GM08714 (cell line): ENCODE results near the gene LRRC8A.
A peak's percentile ranks its signal among the peaks of the same experiment; 100 is the strongest.
"Not testable (repeated sequence)": the region's sequence is repeated elsewhere in the genome, so short reads cannot be mapped to it uniquely, and the experiment has no call there.

Experiments
- H3K4me3 ChIP-seq: fragments of 200-500 bp; sonication (Bioruptor generic); 2 replicates; pipeline ENCODE4 v1.5.1; 2014; ENCODE audit warnings: mild to moderate bottlenecking, low read length, inconsistent platforms
- ZNF274 ChIP-seq: IDR thresholded peaks from 2 replicates; pipeline ENCODE4 v1.6.1; 2012; ENCODE audit warnings: mild to moderate bottlenecking, low read depth, low read length

LRRC8A gene

DNA sequence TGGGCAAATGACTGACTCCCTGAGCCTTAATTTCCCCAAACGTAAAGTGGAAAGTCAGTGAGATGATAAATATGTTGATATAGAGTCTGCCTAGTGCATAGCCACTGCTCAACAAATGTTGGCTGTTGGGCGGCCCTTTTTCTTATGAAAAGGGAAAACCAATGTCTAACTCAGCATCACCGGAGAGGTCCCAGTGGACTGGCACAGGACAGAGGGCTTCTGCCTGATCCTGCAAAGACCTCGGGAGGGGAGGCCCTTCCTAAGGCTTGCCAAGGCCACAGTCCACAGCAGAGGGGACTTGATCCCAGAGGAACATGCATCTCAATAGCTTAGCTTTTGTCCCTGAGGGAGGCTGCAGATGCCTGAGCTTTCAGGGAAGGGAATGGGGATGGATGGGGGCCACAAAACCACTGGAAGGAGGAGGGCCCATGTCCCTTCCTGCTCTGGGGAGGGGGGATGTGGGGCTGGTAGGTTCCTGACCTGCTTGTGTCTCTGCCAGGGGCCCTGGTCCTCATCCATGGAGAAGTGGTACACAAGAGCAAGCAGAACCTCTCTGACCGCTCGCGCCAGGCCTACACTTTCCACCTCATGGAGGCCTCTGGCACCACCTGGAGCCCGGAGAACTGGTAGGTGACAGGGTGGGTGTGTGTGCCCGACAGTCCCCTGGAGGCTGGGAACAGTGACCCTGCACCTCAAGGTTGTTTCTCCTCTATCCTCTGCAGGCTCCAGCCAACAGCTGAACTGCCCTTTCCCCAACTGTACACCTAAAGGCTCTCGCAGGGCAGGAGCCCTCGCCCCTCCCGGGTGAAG is 59.2 kb downstream of the LRRC8A start:
- no peak overlapping the region for H3K4me3 ChIP-seq
- no peak for TF ChIP-seq ZNF274

DNA sequence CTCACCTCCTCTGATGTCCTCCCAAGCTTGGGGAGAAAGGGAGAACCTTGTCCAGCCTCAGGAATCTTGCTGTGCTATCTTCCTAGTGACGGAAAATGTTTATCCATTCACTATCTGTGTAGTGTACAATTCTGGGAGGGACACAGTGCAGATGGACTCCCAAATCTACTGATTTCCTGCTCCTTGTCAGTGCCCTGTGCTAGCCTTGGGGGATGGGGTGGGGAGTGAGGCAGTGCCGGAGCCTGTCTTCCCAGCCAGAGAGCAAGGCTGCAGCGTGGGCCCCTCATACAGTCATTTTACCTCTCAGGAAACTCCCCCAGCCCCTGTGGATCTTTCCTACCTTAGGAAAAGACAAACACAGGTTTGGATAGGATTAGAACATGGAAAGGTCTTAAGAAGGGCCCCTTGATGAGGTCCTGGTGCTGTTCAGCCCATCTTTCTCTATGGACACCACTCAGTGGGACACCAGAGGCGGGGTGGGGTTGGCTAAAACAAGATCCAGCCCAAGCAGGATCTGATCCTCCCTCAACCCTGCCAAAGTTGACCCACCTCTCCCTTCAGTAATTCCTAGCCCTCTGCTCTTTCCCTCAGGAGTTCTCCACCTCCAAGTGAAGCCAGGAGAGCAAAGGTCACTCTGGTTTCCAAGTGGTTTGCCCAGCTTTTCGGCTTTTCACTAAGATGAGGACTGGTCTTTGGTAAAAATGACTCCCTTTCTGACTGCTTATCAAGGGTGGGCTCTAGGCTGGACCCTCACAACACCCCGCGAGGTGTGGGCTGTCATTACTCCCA is 62.1 kb downstream of the LRRC8A start:
- H3K4me3 ChIP-seq: no peak overlapping the region
- TF ChIP-seq ZNF274: no peak

- H3K4me3 ChIP-seq: not testable (repeated sequence)
These were observed 63.0 kb downstream of the LRRC8A start for GRCh38 chr9:128944966-128945365.

- no peak for TF ChIP-seq ZNF274
- no peak overlapping the region for H3K4me3 ChIP-seq
These were observed 64.0 kb downstream of the LRRC8A start for GRCh38 chr9:128945798-128946501.

DNA sequence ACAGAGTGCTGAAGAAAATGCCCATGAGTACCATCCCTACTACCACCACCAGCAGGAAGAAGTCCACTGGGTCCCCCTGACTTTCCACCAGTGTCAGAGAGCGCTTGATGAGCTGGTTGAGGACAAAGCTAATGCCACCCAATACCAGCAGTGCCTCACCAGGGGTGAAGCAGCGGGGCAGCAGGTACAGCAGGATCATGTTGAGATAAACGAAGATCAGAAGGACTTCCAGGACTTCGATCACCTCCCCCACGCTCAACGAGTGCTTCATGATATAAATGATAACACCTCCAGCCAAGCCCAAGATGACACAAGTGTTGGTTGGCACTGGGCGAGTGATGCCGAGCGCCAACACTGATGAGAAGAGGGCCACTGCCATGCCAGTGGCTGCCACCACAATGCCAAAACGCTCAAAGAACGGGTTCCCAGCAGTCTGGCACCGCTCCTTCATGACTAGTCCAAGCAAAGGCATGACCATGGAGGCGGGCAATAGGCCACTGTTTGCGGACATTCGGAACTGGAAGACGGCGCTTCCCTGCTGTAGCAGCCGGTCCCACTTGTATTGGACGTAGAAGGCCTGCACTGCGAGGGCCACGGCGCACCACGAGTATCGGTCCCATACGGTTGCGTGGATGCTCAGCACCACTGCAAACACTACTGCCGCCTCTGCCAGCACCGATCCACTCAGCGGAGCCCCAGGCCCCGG is 64.8 kb downstream of the LRRC8A start:
- TF ChIP-seq ZNF274: no peak
- H3K4me3 ChIP-seq: peak overlapping the region; percentile 65

- no peak for TF ChIP-seq ZNF274
- H3K4me3 ChIP-seq: peak overlapping the region; percentile 65
These were observed 65.3 kb downstream of the LRRC8A start for GRCh38 chr9:128947277-128947526.

- peak within 1 kb of the TSS; percentile 65 for H3K4me3 ChIP-seq
- TF ChIP-seq ZNF274: no peak
These were observed 65.8 kb downstream of the LRRC8A start, which contains the start of the genes DOLK and NUP188 for GRCh38 chr9:128947527-128948301. Gene DOLK, minus strand, starts transcription at chr9:128947603. Its CDS starts 300 bp downstream, at chr9:128947303. Gene NUP188, plus strand, starts transcription at chr9:128947699. Its CDS starts 21 bp downstream, at chr9:128947720.

- not testable (repeated sequence) for H3K4me3 ChIP-seq
These were observed 79.5 kb downstream of the LRRC8A start for GRCh38 chr9:128961403-128961802.
